Fibroblast of pulmonary artery (primary cell): ENCODE measurements around the gene GPR180.

Experiments
- DNase-seq: peaks from one replicate; pipeline ENCODE4 v3.0.0-alpha.2; 2010; ENCODE audit warnings: low read depth
- H3K4me3 ChIP-seq: replicated peaks from 2 replicates; pipeline ENCODE4 v1.5.1; 2011; ENCODE audit warnings: low read depth, mild to moderate bottlenecking, control low read depth, low read length, moderate library complexity
- TF ChIP-seq, protein P1 (sequence below): IDR thresholded peaks from 2 replicates; pipeline ENCODE4 v1.5.1; 2011; ENCODE audit warnings: mild to moderate bottlenecking, control low read depth, low read length, inconsistent platforms; ENCODE audit errors: missing control alignments

Gene GPR180

DNA sequence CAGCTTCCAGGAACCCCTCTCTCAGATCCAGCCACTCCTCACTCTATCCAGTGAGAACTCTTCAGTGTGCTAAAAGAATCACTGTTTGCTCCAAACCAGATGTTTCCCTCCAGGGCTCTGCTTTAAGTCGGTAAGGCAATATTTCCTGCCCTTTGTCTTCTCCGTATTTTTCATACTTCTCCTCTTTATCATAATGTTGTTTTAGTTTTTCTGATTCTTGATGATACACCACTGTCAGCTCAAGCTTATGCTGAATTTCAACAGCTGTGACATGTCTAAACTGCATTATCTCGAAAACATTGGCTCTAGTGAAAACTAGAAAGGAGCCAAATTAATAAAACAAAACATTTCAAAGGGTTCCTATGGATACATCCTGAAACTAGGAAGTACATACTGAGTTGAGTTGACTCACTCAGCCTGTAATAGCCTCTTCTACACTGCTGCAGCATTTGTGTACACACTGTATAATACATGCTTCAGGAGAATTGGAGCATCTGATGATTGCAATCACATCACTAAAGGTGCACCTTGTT is 39.8 kb downstream of the GPR180 start:
- TF ChIP-seq, protein P1, sequence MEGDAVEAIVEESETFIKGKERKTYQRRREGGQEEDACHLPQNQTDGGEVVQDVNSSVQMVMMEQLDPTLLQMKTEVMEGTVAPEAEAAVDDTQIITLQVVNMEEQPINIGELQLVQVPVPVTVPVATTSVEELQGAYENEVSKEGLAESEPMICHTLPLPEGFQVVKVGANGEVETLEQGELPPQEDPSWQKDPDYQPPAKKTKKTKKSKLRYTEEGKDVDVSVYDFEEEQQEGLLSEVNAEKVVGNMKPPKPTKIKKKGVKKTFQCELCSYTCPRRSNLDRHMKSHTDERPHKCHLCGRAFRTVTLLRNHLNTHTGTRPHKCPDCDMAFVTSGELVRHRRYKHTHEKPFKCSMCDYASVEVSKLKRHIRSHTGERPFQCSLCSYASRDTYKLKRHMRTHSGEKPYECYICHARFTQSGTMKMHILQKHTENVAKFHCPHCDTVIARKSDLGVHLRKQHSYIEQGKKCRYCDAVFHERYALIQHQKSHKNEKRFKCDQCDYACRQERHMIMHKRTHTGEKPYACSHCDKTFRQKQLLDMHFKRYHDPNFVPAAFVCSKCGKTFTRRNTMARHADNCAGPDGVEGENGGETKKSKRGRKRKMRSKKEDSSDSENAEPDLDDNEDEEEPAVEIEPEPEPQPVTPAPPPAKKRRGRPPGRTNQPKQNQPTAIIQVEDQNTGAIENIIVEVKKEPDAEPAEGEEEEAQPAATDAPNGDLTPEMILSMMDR, result no peak
- H3K4me3 ChIP-seq, result peak overlapping the region; percentile 20
- peak; percentile 95 for DNase-seq

DNA sequence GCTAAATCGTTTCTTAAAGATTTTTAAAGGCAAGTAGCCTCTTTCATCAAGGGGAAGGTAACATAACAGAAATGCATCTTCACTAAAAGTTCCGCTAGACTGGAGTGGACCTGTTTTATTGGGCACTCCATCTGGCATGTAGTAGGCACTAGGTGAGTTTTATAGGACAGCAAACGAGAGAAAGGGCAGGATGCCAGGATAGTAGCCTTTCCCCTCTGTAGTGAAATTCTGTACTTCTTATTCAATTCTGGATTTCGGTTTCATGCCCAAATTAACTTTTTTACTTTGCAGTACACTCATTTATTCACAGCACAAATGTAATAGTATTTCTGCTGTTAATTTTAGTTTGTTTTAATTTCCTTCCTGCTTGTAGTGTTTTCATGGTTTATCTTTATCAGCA is 45.2 kb downstream of the GPR180 start:
- no peak for DNase-seq
- no peak overlapping the region for H3K4me3 ChIP-seq
- TF ChIP-seq, protein P1, result no peak

DNA sequence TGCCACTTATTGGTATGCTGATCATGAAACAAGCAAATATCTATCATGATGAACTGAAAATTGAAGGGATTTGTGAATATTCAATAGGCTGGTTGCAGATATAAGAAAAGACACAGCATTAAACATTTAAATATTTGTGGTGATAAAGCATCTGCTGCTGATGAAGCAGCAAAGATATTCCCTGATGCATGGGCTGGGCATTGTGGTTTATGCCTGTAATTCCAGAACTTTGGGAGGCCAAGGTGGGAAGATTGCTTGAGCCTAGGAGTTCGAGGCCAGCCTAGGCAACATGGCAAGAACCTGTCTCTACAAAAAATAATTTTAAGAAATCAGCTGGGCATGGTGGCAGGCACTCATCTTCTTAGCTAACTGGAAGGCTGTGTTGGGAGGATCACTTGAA is 54.5 kb downstream of the GPR180 start:
- TF ChIP-seq, protein P1, result no peak
- H3K4me3 ChIP-seq, result no peak overlapping the region
- DNase-seq, result no peak

DNA sequence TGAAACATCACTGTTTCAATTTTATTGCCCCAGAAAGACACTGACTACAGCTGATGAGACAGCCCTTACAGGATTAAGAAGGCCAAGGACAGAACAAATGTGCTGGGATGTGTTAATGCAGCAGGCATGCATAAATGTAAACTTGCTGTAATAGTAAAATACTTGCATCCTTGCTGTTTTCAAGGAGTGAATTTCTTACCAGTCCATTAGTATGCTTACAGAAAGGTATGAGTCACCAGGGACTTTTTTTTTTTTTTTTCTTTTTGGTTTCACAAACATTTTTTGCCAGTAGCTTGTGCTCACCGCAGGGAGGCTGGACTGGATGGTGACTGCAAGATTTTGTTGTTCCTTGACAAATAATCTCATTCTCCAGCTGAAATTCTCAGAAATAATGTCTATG is 55.1 kb downstream of the GPR180 start:
- TF ChIP-seq, protein P1, result peak; percentile 11
- H3K4me3 ChIP-seq, result no peak overlapping the region
- DNase-seq, result peak; percentile 78

DNA sequence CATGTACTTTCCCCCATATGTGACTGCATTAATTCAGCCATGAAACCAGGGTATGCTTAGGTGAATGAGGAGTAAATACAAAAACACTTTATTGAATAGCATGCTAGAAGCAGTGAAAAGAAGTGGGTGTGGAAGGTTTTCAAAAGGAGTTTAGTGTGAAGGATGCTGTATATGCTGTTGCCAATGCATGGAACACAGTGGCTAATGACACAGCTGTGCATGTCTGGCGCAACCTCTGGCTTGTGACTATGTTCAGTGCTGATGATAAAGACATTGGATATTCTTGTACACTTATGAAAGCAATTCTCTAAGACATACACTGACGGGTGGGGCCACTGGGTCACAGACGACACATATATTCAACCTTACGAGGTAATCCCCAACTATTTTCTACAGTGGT is 55.5 kb downstream of the GPR180 start:
- TF ChIP-seq, protein P1, result no peak
- H3K4me3 ChIP-seq, result no peak overlapping the region
- DNase-seq, result peak; percentile 31

DNA sequence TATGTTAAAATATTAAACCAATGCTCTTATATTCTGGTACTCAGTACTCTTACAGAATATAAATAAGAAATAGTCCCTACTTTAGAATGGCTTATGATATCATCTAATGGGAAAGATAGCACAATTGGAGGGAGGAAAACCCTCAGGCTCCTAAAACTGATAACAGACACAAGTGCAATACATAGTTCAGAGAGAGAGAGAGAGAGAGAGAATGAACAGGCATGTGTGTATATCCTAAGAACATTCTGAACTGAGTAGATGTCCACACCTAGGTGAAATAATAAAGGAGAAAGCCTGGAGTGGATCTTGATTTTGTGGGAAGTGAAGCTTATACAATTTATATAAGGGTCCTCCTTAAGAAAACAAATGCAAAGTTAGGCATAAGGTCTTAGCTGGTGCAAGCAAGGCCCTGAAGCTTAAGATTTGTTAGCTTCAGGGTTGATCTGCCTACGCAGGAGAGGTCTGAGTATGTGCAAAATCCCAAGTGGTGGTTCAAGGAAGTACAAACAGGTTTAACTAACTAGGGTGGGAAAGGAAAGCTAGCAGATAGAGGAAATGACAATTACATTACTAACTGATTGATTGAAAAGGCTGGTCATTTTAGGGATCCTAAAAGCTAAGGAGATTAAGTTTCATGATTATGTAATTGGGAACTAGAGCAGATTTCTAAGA is 57.4 kb downstream of the GPR180 start:
- DNase-seq, result no peak
- no peak overlapping the region for H3K4me3 ChIP-seq
- TF ChIP-seq, protein P1, result no peak

DNA sequence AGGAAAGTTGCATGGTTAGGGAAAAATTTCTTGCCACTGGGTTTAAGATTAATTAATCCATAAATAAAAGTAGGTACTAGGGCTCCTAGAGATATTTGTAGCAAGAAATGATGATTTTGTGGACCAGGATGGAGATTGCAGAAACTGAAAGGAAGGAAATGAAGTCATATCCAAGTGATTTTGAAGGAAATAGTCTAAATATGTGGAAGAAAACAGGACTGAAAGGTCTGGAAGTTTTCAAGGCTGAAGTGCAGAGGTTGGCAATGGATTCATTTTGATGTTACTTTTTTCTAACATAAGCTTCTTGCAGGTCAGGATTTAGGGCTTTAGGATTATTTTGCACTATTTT is 57.9 kb downstream of the GPR180 start:
- no peak for DNase-seq
- TF ChIP-seq, protein P1, result no peak
- H3K4me3 ChIP-seq, result no peak overlapping the region
